GM23338 (cell line): Measurements from ENCODE around the gene UTP4. TPM values are rescaled to one million over a fixed set of nuclear protein-coding genes. Genes with fewer than 3 reads are reported as not detected.

Experiments used
- ATAC-seq: fragments of 200-7000 bp; cut with Tn5 transposase; 3 replicates; pipeline ENCODE4 v1.9.1; 2020
- DNase-seq: peaks from one replicate; pipeline ENCODE4 v3.0.0-alpha.2; 2015; ENCODE audit warnings: low spot score
- H2AFZ ChIP-seq: fragments of 200-600 bp; sonication (generic); 2 replicates; pipeline ENCODE4 v1.8.0; 2016; ENCODE audit warnings: antibody characterized with exemption, mild to moderate bottlenecking, moderate library complexity
- H3F3A ChIP-seq: fragments of 200-600 bp; sonication (generic); replicated peaks from 2 replicates; pipeline ENCODE4 v1.8.0; 2017; ENCODE audit warnings: antibody characterized with exemption, mixed run types, low read depth
- H3K27ac ChIP-seq: fragments of 200-600 bp; sonication (generic); 2 replicates; pipeline ENCODE4 v1.6.1; 2016; ENCODE audit warnings: low read depth
- H3K27me3 ChIP-seq: fragments of 200-600 bp; sonication (generic); 2 replicates; pipeline ENCODE4 v1.8.0; 2016; ENCODE audit warnings: mild to moderate bottlenecking, mixed run types, moderate library complexity; ENCODE audit not compliant: insufficient read depth
- H3K36me3 ChIP-seq: fragments of 200-600 bp; sonication (generic); 2 replicates; pipeline ENCODE4 v1.8.0; 2016; ENCODE audit warnings: mild to moderate bottlenecking; ENCODE audit not compliant: insufficient read depth
- H3K4me1 ChIP-seq: fragments of 200-600 bp; sonication (generic); 2 replicates; pipeline ENCODE4 v1.8.0; 2016; ENCODE audit warnings: mild to moderate bottlenecking, moderate library complexity; ENCODE audit not compliant: insufficient read depth
- H3K4me2 ChIP-seq: fragments of 200-600 bp; sonication (generic); 2 replicates; pipeline ENCODE4 v1.7.1; 2017; ENCODE audit warnings: mixed run types
- H3K4me3 ChIP-seq: fragments of 200-600 bp; sonication (generic); 2 replicates; pipeline ENCODE4 v1.6.1; 2016; ENCODE audit warnings: mixed run types
- H3K79me2 ChIP-seq: fragments of 200-600 bp; sonication (generic); replicated peaks from 2 replicates; pipeline ENCODE4 v1.8.0; 2017; ENCODE audit warnings: mild to moderate bottlenecking; ENCODE audit not compliant: insufficient read depth
- H3K9me2 ChIP-seq: fragments of 200-600 bp; sonication (generic); 2 replicates; pipeline ENCODE4 v1.8.0; 2017; ENCODE audit not compliant: insufficient read depth
- H4K20me1 ChIP-seq: fragments of 200-600 bp; sonication (generic); replicated peaks from 2 replicates; pipeline ENCODE4 v1.8.0; 2017; ENCODE audit warnings: mild to moderate bottlenecking; ENCODE audit not compliant: insufficient read depth
- H3K27ac Mint-ChIP-seq: 2 replicates; pipeline ENCODE4 v1.8.0; 2020; ENCODE audit warnings: inconsistent platforms, mild to moderate bottlenecking, moderate library complexity, mixed read lengths
- H3K27me3 Mint-ChIP-seq: 3 replicates; pipeline ENCODE4 v1.8.0; 2022; ENCODE audit warnings: low read depth, mild to moderate bottlenecking, moderate library complexity, mixed read lengths, inconsistent platforms; ENCODE audit not compliant: insufficient read depth, poor library complexity
- H3K36me3 Mint-ChIP-seq: 3 replicates; pipeline ENCODE4 v1.8.0; 2021; ENCODE audit warnings: low read depth, mild to moderate bottlenecking, inconsistent platforms, moderate library complexity, mixed read lengths
- H3K4me1 Mint-ChIP-seq: 3 replicates; pipeline ENCODE4 v1.8.0; 2020; ENCODE audit warnings: mild to moderate bottlenecking, inconsistent platforms, mixed read lengths
- H3K4me3 Mint-ChIP-seq: 3 replicates; pipeline ENCODE4 v1.8.0; 2021; ENCODE audit warnings: moderate library complexity, mild to moderate bottlenecking, inconsistent platforms, mixed read lengths
- H3K9me3 Mint-ChIP-seq: 3 replicates; pipeline ENCODE4 v1.8.0; 2020; ENCODE audit warnings: moderate library complexity, mild to moderate bottlenecking, inconsistent platforms, mixed read lengths
- CREB1 ChIP-seq: fragments of 250-450 bp; sonication (Bioruptor Pico); IDR thresholded peaks from 2 replicates; pipeline ENCODE4 v1.5.0; 2020; ENCODE audit warnings: low read depth, mild to moderate bottlenecking, moderate library complexity
- EZH2 ChIP-seq: fragments of 200-600 bp; sonication (generic); IDR thresholded peaks from one replicate; pipeline ENCODE4 v1.8.0; 2017; ENCODE audit warnings: antibody characterized with exemption, mild to moderate bottlenecking, low read depth; ENCODE audit not compliant: unreplicated experiment
- EZH2phosphoT487 ChIP-seq: fragments of 200-600 bp; sonication (generic); IDR thresholded peaks from one replicate; pipeline ENCODE4 v1.8.1; 2018; ENCODE audit warnings: antibody characterized with exemption; ENCODE audit not compliant: unreplicated experiment
- JUNB ChIP-seq: IDR thresholded peaks from one replicate; pipeline ENCODE4 v1.6.1; 2016; ENCODE audit warnings: antibody characterized with exemption; ENCODE audit not compliant: unreplicated experiment
- NANOG ChIP-seq: IDR thresholded peaks from 2 replicates; pipeline ENCODE4 v1.6.1; 2016; ENCODE audit warnings: antibody characterized with exemption, borderline replicate concordance
- POLR2AphosphoS5 ChIP-seq: IDR thresholded peaks from 2 replicates; pipeline ENCODE4 v1.6.1; 2016; ENCODE audit warnings: antibody characterized with exemption, low read depth
- STAT1 ChIP-seq: IDR thresholded peaks from one replicate; pipeline ENCODE4 v1.6.1; 2016; ENCODE audit warnings: antibody characterized with exemption; ENCODE audit not compliant: unreplicated experiment
- ZNF114 ChIP-seq: fragments of 250-450 bp; sonication (Bioruptor Pico); IDR thresholded peaks from 2 replicates; pipeline ENCODE4 v1.5.0; 2020; ENCODE audit warnings: mild to moderate bottlenecking, moderate library complexity
- ZNF331 ChIP-seq: fragments of 250-450 bp; sonication (Bioruptor Pico); IDR thresholded peaks from 2 replicates; pipeline ENCODE4 v1.5.0; 2020; ENCODE audit warnings: low read depth, mild to moderate bottlenecking, moderate library complexity
- polyA plus RNA-seq: library from polyadenylated mRNA; unstranded; fragments of >200 nt; fragmentation: Nextera tagmentation; extraction: Ambion mirVana; gene quantifications from 2 replicates; pipeline ENCODE4 v1.2.1, GENCODE V29; 2016
- total RNA-seq: library from RNA; depleted of rRNA; stranded (reverse); fragments of >200 nt; shearing (Covaris generic); gene quantifications from 2 replicates; pipeline ENCODE4 v1.2.3, GENCODE V29; 2014
- TF ChIP-seq, protein P1 (sequence below): IDR thresholded peaks from one replicate; pipeline ENCODE4 v1.6.1; 2018; ENCODE audit warnings: antibody characterized with exemption; ENCODE audit not compliant: unreplicated experiment
- TF ChIP-seq, protein P2 (sequence below), 2 experiments: fragments of 200-600 bp in 1 of 2; sonication (generic) in 1 of 2; conservative IDR thresholded peaks; 2 replicates each; pipeline versions ENCODE4 v1.5.1 to v1.6.1; 2016 to 2017; ENCODE audit warnings: antibody characterized with exemption in 2 of 2, low read depth in 2 of 2, mild to moderate bottlenecking in 2 of 2, moderate library complexity in 1 of 2
- TF ChIP-seq, protein P3 (sequence below): IDR thresholded peaks from 2 replicates; pipeline ENCODE4 v1.6.1; 2016; ENCODE audit warnings: antibody characterized with exemption
- TF ChIP-seq, protein P4 (sequence below): fragments of 250-450 bp; sonication (Bioruptor Pico); IDR thresholded peaks from 2 replicates; pipeline ENCODE4 v1.5.0; 2020; ENCODE audit warnings: mild to moderate bottlenecking, moderate library complexity

Gene UTP4
- total and polyA plus RNA-seq, 2 experiments from 2014 or later, result 63.2 to 66.6 TPM

DNA sequence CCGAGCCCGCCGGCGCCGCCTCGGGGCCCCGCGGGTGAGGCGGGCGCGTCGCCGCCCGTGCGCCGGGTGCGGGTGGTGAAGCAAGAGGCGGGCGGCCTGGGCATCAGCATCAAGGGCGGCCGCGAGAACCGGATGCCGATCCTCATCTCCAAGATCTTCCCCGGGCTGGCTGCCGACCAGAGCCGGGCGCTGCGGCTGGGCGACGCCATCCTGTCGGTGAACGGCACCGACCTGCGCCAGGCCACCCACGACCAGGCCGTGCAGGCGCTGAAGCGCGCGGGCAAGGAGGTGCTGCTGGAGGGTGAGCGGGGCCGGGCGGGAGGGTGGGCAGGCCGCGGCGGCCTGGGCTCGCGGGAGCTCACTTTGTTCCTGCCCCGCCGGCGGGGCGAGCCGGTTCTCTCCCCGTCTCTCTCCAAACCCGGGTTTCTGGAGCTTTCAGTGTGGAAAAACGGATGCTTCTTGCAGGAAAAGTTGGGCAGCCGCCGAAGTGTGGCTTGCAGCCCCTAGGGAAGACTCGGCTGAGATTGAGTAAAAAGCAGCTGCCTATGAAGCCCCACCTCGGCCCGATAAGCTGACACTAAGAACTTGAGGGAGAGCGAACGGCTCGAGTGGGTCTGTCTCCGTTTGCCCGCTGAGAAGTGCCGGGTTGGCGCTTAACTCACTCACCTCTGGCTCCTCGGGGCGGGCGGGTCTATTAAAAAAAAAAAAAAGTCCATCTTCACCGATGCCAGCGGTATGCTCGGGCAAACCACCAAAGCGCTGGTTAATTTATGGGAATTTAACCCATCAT, 55.2 kb downstream of the UTP4 start:
- DNase-seq (peak; percentile 60), ATAC-seq (peak; percentile 46)
- Histone ChIP-seq H3K27ac (no peak overlapping the region; the same call in 1 of the 2 replicates), H3K36me3 (no peaks in the 10 kb centered on the region), H3K4me3 (peak overlapping the region; percentile 93), H4K20me1 (no peaks in the 10 kb centered on the region; the same call in none of the 2 replicates), H3K4me1 (peaks cover 24% of the 10 kb centered on the region), H2AFZ (peak overlapping the region; percentile 29; the same call in 1 of the 2 replicates), H3K27me3 (no peaks in the 10 kb centered on the region), H3F3A (no peaks in the 10 kb centered on the region), H3K79me2 (peaks cover 44% of the 10 kb centered on the region), H3K9me2 (no peaks in the 10 kb centered on the region), H3K4me2 (peak overlapping the region; percentile 80)
- H3K36me3 Mint-ChIP-seq, result peaks cover 5% of the 10 kb centered on the region
- TF ChIP-seq, protein P1, sequence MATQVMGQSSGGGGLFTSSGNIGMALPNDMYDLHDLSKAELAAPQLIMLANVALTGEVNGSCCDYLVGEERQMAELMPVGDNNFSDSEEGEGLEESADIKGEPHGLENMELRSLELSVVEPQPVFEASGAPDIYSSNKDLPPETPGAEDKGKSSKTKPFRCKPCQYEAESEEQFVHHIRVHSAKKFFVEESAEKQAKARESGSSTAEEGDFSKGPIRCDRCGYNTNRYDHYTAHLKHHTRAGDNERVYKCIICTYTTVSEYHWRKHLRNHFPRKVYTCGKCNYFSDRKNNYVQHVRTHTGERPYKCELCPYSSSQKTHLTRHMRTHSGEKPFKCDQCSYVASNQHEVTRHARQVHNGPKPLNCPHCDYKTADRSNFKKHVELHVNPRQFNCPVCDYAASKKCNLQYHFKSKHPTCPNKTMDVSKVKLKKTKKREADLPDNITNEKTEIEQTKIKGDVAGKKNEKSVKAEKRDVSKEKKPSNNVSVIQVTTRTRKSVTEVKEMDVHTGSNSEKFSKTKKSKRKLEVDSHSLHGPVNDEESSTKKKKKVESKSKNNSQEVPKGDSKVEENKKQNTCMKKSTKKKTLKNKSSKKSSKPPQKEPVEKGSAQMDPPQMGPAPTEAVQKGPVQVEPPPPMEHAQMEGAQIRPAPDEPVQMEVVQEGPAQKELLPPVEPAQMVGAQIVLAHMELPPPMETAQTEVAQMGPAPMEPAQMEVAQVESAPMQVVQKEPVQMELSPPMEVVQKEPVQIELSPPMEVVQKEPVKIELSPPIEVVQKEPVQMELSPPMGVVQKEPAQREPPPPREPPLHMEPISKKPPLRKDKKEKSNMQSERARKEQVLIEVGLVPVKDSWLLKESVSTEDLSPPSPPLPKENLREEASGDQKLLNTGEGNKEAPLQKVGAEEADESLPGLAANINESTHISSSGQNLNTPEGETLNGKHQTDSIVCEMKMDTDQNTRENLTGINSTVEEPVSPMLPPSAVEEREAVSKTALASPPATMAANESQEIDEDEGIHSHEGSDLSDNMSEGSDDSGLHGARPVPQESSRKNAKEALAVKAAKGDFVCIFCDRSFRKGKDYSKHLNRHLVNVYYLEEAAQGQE, result no peak
- TF ChIP-seq, protein P2, sequence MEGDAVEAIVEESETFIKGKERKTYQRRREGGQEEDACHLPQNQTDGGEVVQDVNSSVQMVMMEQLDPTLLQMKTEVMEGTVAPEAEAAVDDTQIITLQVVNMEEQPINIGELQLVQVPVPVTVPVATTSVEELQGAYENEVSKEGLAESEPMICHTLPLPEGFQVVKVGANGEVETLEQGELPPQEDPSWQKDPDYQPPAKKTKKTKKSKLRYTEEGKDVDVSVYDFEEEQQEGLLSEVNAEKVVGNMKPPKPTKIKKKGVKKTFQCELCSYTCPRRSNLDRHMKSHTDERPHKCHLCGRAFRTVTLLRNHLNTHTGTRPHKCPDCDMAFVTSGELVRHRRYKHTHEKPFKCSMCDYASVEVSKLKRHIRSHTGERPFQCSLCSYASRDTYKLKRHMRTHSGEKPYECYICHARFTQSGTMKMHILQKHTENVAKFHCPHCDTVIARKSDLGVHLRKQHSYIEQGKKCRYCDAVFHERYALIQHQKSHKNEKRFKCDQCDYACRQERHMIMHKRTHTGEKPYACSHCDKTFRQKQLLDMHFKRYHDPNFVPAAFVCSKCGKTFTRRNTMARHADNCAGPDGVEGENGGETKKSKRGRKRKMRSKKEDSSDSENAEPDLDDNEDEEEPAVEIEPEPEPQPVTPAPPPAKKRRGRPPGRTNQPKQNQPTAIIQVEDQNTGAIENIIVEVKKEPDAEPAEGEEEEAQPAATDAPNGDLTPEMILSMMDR (conservative IDR thresholded peaks at IDR 0.05; ENCODE audit: low read depth in 2 of 2), result no peak
- no peak for TF ChIP-seq STAT1
- TF ChIP-seq CREB1 (CRISPR knock-in tag), result no peak
- TF ChIP-seq EZH2, result no peak
- TF ChIP-seq POLR2AphosphoS5, result no peak
- TF ChIP-seq, protein P3, sequence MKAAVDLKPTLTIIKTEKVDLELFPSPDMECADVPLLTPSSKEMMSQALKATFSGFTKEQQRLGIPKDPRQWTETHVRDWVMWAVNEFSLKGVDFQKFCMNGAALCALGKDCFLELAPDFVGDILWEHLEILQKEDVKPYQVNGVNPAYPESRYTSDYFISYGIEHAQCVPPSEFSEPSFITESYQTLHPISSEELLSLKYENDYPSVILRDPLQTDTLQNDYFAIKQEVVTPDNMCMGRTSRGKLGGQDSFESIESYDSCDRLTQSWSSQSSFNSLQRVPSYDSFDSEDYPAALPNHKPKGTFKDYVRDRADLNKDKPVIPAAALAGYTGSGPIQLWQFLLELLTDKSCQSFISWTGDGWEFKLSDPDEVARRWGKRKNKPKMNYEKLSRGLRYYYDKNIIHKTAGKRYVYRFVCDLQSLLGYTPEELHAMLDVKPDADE, result no peak
- no peak for TF ChIP-seq NANOG
- no peak for TF ChIP-seq ZNF331 (CRISPR knock-in tag)
- TF ChIP-seq ZNF114 (CRISPR knock-in tag), result no peak
- no peak for TF ChIP-seq EZH2phosphoT487
- TF ChIP-seq, protein P4, sequence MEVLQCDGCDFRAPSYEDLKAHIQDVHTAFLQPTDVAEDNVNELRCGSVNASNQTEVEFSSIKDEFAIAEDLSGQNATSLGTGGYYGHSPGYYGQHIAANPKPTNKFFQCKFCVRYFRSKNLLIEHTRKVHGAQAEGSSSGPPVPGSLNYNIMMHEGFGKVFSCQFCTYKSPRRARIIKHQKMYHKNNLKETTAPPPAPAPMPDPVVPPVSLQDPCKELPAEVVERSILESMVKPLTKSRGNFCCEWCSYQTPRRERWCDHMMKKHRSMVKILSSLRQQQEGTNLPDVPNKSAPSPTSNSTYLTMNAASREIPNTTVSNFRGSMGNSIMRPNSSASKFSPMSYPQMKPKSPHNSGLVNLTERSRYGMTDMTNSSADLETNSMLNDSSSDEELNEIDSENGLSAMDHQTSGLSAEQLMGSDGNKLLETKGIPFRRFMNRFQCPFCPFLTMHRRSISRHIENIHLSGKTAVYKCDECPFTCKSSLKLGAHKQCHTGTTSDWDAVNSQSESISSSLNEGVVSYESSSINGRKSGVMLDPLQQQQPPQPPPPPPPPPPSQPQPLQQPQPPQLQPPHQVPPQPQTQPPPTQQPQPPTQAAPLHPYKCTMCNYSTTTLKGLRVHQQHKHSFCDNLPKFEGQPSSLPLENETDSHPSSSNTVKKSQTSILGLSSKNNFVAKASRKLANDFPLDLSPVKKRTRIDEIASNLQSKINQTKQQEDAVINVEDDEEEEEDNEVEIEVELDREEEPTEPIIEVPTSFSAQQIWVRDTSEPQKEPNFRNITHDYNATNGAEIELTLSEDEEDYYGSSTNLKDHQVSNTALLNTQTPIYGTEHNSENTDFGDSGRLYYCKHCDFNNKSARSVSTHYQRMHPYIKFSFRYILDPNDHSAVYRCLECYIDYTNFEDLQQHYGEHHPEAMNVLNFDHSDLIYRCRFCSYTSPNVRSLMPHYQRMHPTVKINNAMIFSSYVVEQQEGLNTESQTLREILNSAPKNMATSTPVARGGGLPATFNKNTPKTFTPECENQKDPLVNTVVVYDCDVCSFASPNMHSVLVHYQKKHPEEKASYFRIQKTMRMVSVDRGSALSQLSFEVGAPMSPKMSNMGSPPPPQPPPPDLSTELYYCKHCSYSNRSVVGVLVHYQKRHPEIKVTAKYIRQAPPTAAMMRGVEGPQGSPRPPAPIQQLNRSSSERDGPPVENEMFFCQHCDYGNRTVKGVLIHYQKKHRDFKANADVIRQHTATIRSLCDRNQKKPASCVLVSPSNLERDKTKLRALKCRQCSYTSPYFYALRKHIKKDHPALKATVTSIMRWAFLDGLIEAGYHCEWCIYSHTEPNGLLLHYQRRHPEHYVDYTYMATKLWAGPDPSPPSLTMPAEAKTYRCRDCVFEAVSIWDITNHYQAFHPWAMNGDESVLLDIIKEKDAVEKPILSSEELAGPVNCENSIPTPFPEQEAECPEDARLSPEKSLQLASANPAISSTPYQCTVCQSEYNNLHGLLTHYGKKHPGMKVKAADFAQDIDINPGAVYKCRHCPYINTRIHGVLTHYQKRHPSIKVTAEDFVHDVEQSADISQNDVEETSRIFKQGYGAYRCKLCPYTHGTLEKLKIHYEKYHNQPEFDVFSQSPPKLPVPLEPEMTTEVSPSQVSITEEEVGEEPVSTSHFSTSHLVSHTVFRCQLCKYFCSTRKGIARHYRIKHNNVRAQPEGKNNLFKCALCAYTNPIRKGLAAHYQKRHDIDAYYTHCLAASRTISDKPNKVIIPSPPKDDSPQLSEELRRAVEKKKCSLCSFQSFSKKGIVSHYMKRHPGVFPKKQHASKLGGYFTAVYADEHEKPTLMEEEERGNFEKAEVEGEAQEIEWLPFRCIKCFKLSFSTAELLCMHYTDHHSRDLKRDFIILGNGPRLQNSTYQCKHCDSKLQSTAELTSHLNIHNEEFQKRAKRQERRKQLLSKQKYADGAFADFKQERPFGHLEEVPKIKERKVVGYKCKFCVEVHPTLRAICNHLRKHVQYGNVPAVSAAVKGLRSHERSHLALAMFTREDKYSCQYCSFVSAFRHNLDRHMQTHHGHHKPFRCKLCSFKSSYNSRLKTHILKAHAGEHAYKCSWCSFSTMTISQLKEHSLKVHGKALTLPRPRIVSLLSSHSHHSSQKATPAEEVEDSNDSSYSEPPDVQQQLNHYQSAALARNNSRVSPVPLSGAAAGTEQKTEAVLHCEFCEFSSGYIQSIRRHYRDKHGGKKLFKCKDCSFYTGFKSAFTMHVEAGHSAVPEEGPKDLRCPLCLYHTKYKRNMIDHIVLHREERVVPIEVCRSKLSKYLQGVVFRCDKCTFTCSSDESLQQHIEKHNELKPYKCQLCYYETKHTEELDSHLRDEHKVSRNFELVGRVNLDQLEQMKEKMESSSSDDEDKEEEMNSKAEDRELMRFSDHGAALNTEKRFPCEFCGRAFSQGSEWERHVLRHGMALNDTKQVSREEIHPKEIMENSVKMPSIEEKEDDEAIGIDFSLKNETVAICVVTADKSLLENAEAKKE, result no peak
- TF ChIP-seq JUNB, result no peak
- peak overlapping the region; percentile 86 for H3K27ac Mint-ChIP-seq
- no peaks in the 10 kb centered on the region for H3K9me3 Mint-ChIP-seq
- H3K27me3 Mint-ChIP-seq, result peaks cover 3% of the 10 kb centered on the region
- peaks cover 26% of the 10 kb centered on the region for H3K4me1 Mint-ChIP-seq
- peak overlapping the region; percentile 85 for H3K4me3 Mint-ChIP-seq
